GM15510 (cell line): ENCODE results near the gene CPVL.

Experiments used
- POLR2A ChIP-seq: IDR thresholded peaks from 3 replicates; pipeline ENCODE4 v1.6.1; 2011; ENCODE audit warnings: borderline replicate concordance; ENCODE audit not compliant: insufficient read length; ENCODE audit errors: extremely low read depth

The CPVL gene

GRCh38 chr7:29113384-29114102 is 32.8 kb downstream of the CPVL start:
- no peak for TF ChIP-seq POLR2A

- TF ChIP-seq POLR2A = no peak
Measured at GRCh38 chr7:29112721-29113120, 33.6 kb downstream of the CPVL start.

GRCh38 chr7:29109899-29110298 is 36.4 kb downstream of the CPVL start:
- TF ChIP-seq POLR2A = no peak

- TF ChIP-seq POLR2A = no peak
Measured at GRCh38 chr7:29109358-29109757, 37.0 kb downstream of the CPVL start.

GRCh38 chr7:29107056-29107455 is 39.3 kb downstream of the CPVL start:
- no peak for TF ChIP-seq POLR2A

- TF ChIP-seq POLR2A = no peak
Measured at GRCh38 chr7:29106669-29106988, 39.7 kb downstream of the CPVL start.

- TF ChIP-seq POLR2A = no peak
Measured at GRCh38 chr7:29105752-29106668, 40.3 kb downstream of the CPVL start.

- TF ChIP-seq POLR2A = no peak
Measured at GRCh38 chr7:29105191-29105590, 41.1 kb downstream of the CPVL start.

GRCh38 chr7:29102558-29103151 is 43.7 kb downstream of the CPVL start:
- TF ChIP-seq POLR2A = no peak

- TF ChIP-seq POLR2A = no peak
Measured at GRCh38 chr7:29100924-29101323, 45.4 kb downstream of the CPVL start.

- no peak for TF ChIP-seq POLR2A
Measured at GRCh38 chr7:29099896-29100847, 46.2 kb downstream of the CPVL start.

- TF ChIP-seq POLR2A = no peak
Measured at GRCh38 chr7:29096446-29096730, 49.9 kb downstream of the CPVL start.

- no peak for TF ChIP-seq POLR2A
Measured at GRCh38 chr7:29095631-29096445, 50.5 kb downstream of the CPVL start.

GRCh38 chr7:29091715-29092114 is 54.6 kb downstream of the CPVL start:
- TF ChIP-seq POLR2A = no peak
